SK-N-SH (cell line): ENCODE data around the gene PDIA5. TPM values are rescaled to one million over a fixed set of nuclear protein-coding genes. Genes with fewer than 3 reads are reported as not detected.

Source experiments
- CTCF ChIA-PET: fragments of 300-600, 350-600 bp; formaldehyde crosslinking; extraction: SDS; loops from one replicate; lab custom pipeline; 2021; lab: Yijun Ruan, JAX
- POLR2A ChIA-PET: fragments of 350-600 bp; sonication (Branson Sonifier 250); formaldehyde crosslinking; extraction: SDS; loops from one replicate; lab custom pipeline; 2020; ENCODE audit warnings: antibody characterized with exemption, inconsistent platforms; lab: Yijun Ruan, JAX
- DNase-seq: peaks from one replicate; pipeline ENCODE4 v3.0.0; 2012
- H2AFZ ChIP-seq: fragments of 200-600 bp; sonication (generic); 2 replicates; pipeline ENCODE4 v1.8.1; 2016; ENCODE audit warnings: antibody characterized with exemption, mild to moderate bottlenecking, low read depth
- H3F3A ChIP-seq: fragments of 200-600 bp; sonication (generic); replicated peaks from 2 replicates; pipeline ENCODE3; 2016; ENCODE audit warnings: antibody characterized with exemption, mild to moderate bottlenecking; ENCODE audit not compliant: insufficient read depth
- H3K27ac ChIP-seq, 2 experiments: fragments of 200-500 bp in 1 of 2; fragments of 200-600 bp in 1 of 2; sonication (Bioruptor generic) in 1 of 2; sonication (generic), shearing (Covaris generic) in 1 of 2; 2 replicates each; pipeline versions ENCODE4 v1.5.1 to v1.6.1; 2014 to 2016; ENCODE audit warnings: low read depth in 2 of 2, inconsistent platforms in 1 of 2, low read length in 1 of 2, mild to moderate bottlenecking in 1 of 2, mixed read lengths in 1 of 2
- H3K27me3 ChIP-seq: fragments of 200-600 bp; sonication (generic), shearing (Covaris generic); 2 replicates; pipeline ENCODE4 v1.6.1; 2016; ENCODE audit warnings: mixed run types; ENCODE audit not compliant: insufficient read depth
- H3K36me3 ChIP-seq, 2 experiments: fragments of 200-500 bp in 1 of 2; fragments of 200-600 bp in 1 of 2; sonication (Bioruptor generic) in 1 of 2; sonication (generic) in 1 of 2; replicated peaks in 1 of 2; 2 replicates each; pipeline versions ENCODE3 to v1.5.1; 2014 to 2016; ENCODE audit warnings: low read length in 1 of 2, mild to moderate bottlenecking in 1 of 2; ENCODE audit not compliant: insufficient read depth in 2 of 2, control insufficient read depth in 1 of 2
- H3K4me1 ChIP-seq, 2 experiments: fragments of 200-500 bp in 1 of 2; fragments of 200-600 bp in 1 of 2; sonication (Bioruptor generic) in 1 of 2; sonication (generic), shearing (Covaris generic) in 1 of 2; 2 replicates each; pipeline versions ENCODE4 v1.5.1 to v1.6.1; 2014 to 2016; ENCODE audit warnings: low read depth in 1 of 2, low read length in 1 of 2, mixed run types in 1 of 2; ENCODE audit not compliant: insufficient read depth in 2 of 2, control insufficient read depth in 1 of 2
- H3K4me2 ChIP-seq: fragments of 200-600 bp; sonication (generic), shearing (Covaris generic); 2 replicates; pipeline ENCODE4 v1.6.1; 2017; ENCODE audit warnings: mixed run types
- H3K4me3 ChIP-seq, 2 experiments: fragments of 200-500 bp in 1 of 2; fragments of 200-600 bp in 1 of 2; sonication (Bioruptor generic) in 1 of 2; sonication (generic), shearing (Covaris generic) in 1 of 2; 2 replicates each; pipeline versions ENCODE4 v1.5.1 to v1.8.1; 2014 to 2016; ENCODE audit warnings: low read depth in 2 of 2, inconsistent platforms in 1 of 2, low read length in 1 of 2, mild to moderate bottlenecking in 1 of 2, mixed read lengths in 1 of 2, moderate library complexity in 1 of 2
- H3K79me2 ChIP-seq: fragments of 200-600 bp; sonication (generic); 2 replicates; pipeline ENCODE4 v1.8.1; 2017; ENCODE audit warnings: mild to moderate bottlenecking; ENCODE audit not compliant: insufficient read depth
- H3K9ac ChIP-seq: fragments of 200-600 bp; sonication (generic); 2 replicates; pipeline ENCODE4 v1.6.1; 2017; ENCODE audit warnings: mixed run types
- H3K9me2 ChIP-seq: fragments of 200-600 bp; sonication (generic); 2 replicates; pipeline ENCODE4 v1.6.1; 2017; ENCODE audit warnings: mixed run types
- H3K9me3 ChIP-seq: fragments of 200-600 bp; sonication (generic); 2 replicates; pipeline ENCODE4 v1.6.1; 2017; ENCODE audit warnings: mixed run types, mild to moderate bottlenecking, moderate library complexity
- H4K20me1 ChIP-seq: fragments of 200-600 bp; sonication (generic); 2 replicates; pipeline ENCODE4 v1.6.1; 2017; ENCODE audit warnings: mild to moderate bottlenecking, mixed run types; ENCODE audit not compliant: insufficient read depth
- CHD2 ChIP-seq: fragments of 150-350 bp; IDR thresholded peaks from 2 replicates; pipeline ENCODE4 v1.6.1; 2018; ENCODE audit warnings: low read length; ENCODE audit not compliant: partially characterized antibody
- FOSL2 ChIP-seq: IDR thresholded peaks from 2 replicates; pipeline ENCODE4 v1.4.0; 2012; ENCODE audit warnings: low read depth, mild to moderate bottlenecking, moderate library complexity, borderline replicate concordance
- FOXJ3 ChIP-seq: sonication (generic); formaldehyde crosslinking; IDR thresholded peaks from 2 replicates; pipeline ENCODE4 v1.5.1; 2020; ENCODE audit warnings: mild to moderate bottlenecking, missing genetic modification reagents
- GATA2 ChIP-seq: sonication (generic); formaldehyde crosslinking; IDR thresholded peaks from 2 replicates; pipeline ENCODE4 v1.5.0; 2020; ENCODE audit warnings: mild to moderate bottlenecking, missing genetic modification reagents
- MEF2A ChIP-seq: IDR thresholded peaks from 2 replicates; pipeline ENCODE4 v1.4.0; 2012; ENCODE audit warnings: low read depth, borderline replicate concordance
- MXI1 ChIP-seq: IDR thresholded peaks from 2 replicates; pipeline ENCODE4 v1.6.1; 2012; ENCODE audit warnings: mild to moderate bottlenecking, low read depth, low read length, improper control_type of control experiment
- NFIC ChIP-seq: IDR thresholded peaks from 2 replicates; pipeline ENCODE4 v1.4.0; 2012; ENCODE audit warnings: borderline replicate concordance
- NRF1 ChIP-seq: IDR thresholded peaks from 2 replicates; pipeline ENCODE4 v1.6.1; 2012; ENCODE audit warnings: low read depth, mild to moderate bottlenecking, low read length
- PBX3 ChIP-seq: IDR thresholded peaks from 2 replicates; pipeline ENCODE4; 2012
- REST ChIP-seq: IDR thresholded peaks from 2 replicates; pipeline ENCODE4 v1.6.1; 2012; ENCODE audit warnings: mild to moderate bottlenecking, low read depth, low read length, moderate library complexity
- RFX5 ChIP-seq: IDR thresholded peaks from 2 replicates; pipeline ENCODE4 v1.6.1; 2012; ENCODE audit warnings: mild to moderate bottlenecking, improper control_type of control experiment, low read length
- TCF12 ChIP-seq: IDR thresholded peaks from 2 replicates; pipeline ENCODE4 v1.4.0; 2012
- USF1 ChIP-seq: IDR thresholded peaks from 2 replicates; pipeline ENCODE4 v1.4.0; 2012; ENCODE audit warnings: low read depth, borderline replicate concordance
- USF2 ChIP-seq: fragments of 150-350 bp; IDR thresholded peaks from 2 replicates; pipeline ENCODE4 v1.6.1; 2017; ENCODE audit warnings: antibody characterized with exemption, low read length, low read depth, borderline replicate concordance
- YY1 ChIP-seq: IDR thresholded peaks from 2 replicates; pipeline ENCODE4 v1.4.0; 2012; ENCODE audit warnings: low read depth, mild to moderate bottlenecking
- ZBTB33 ChIP-seq: IDR thresholded peaks from 2 replicates; pipeline ENCODE4 v1.4.0; 2012; ENCODE audit warnings: low read depth, borderline replicate concordance
- WGBS: methylation state at CpG from one replicate; pipeline ENCODE4 v1.1.6; 2017; ENCODE audit warnings: low lambda C conversion rate; 5-methylcytosine and 5-hydroxymethylcytosine counted together
- polyA plus RNA-seq, 3 experiments: library from polyadenylated mRNA; depleted of rRNA; stranded (reverse); fragments of >200 nt; gene quantifications; 2 replicates each; pipeline ENCODE4 v1.2.3, GENCODE V29; 2012

The PDIA5 gene
- polyA plus RNA-seq, 1 of the 3 experiments (the other 2 are of a cell fraction): 28.6 TPM

GRCh38 chr3:123096126-123096525, 29.3 kb downstream of the PDIA5 start (continued):
- TF ChIP-seq REST: no peak
- TF ChIP-seq, all 33 proteins: peak for 0

- TF ChIP-seq MEF2A (no peak), GATA2 (CRISPR knock-in tag) (no peak), FOSL2 (no peak), REST (no peak), ZBTB33 (no peak), MXI1 (0 out of 2 replicates have a peak, but pooled peaks have one; percentile 41), PBX3 (peak; percentile 9; the same call in 1 of the 2 replicates), YY1 (no peak), USF2 (no peak), USF1 (no peak), RFX5 (no peak), TCF12 (no peak; the same call in 1 of the 2 replicates), CHD2 (peak; percentile 13), NRF1 (no peak), NFIC (peak; percentile 34; the same call in 1 of the 2 replicates), FOXJ3 (0 out of 2 replicates have a peak, but pooled peaks have one; percentile 27)
- POLR2A ChIA-PET: interaction anchor here (0.7 kb wide), 1 partner anchor 15 kb away, joined by 3 read pairs; no protein-coding TSS in a partner anchor
- Histone ChIP-seq H4K20me1 (peaks cover 23% of the 10 kb centered on the region; the same call in 1 of the 2 replicates), H3K9me2 (no peaks in the 10 kb centered on the region), H3K79me2 (peaks cover 18% of the 10 kb centered on the region), H3K9me3 (no peaks in the 10 kb centered on the region), H3K4me2 (no peak overlapping the region), H3K9ac (no peak overlapping the region), H3K4me1 (peaks cover 4 to 59% of the 10 kb centered on the region in 2 experiments; a peak in 1 of 4 replicates), H3K36me3 (peaks cover 0 to 18% of the 10 kb centered on the region in 2 experiments), H3K27me3 (no peaks in the 10 kb centered on the region), H3K4me3 (no peak overlapping the region), H3F3A (no peaks in the 10 kb centered on the region), H3K27ac (peak overlapping the region; percentile 23 to 36; a peak in 3 of 4 replicates), H2AFZ (no peak overlapping the region)
- CTCF ChIA-PET: interaction anchor here (0.7 to 1.2 kb wide), 3 partner anchors 20 to 41 kb away, joined by 3 read pairs; no protein-coding TSS in a partner anchor
- 28% methylated on average over 9 of the region's 11 CpGs for WGBS
- DNase-seq: peak; percentile 66
These were observed 29.9 kb downstream of the PDIA5 start for GRCh38 chr3:123096731-123097130.
